ENCODE results near the gene PPARGC1A.

The PPARGC1A gene

DNA sequence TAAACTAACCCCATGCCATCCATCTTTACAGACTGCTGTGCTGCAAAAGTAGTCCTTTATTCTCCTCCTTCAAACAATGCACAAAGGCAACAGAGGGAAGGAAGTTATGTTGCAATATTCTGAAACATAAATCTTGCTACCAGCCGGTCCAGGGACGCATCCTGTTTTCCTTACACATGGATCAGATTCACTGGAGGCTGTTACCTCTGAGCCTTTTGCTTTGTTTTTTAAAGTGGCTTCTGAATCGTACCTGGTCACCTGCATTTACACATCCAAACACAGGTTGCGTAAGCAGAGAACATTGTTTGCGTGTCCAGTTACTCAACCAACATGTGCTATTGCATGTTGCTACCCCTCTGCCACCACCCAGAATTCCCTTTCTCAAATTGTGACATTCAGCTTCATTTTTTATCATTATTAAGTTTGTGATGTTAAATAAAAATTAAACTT, 8.8 kb downstream of the PPARGC1A start:
- H3K27ac ChIP-seq = no peak overlapping the region
- TF ChIP-seq, protein P1, sequence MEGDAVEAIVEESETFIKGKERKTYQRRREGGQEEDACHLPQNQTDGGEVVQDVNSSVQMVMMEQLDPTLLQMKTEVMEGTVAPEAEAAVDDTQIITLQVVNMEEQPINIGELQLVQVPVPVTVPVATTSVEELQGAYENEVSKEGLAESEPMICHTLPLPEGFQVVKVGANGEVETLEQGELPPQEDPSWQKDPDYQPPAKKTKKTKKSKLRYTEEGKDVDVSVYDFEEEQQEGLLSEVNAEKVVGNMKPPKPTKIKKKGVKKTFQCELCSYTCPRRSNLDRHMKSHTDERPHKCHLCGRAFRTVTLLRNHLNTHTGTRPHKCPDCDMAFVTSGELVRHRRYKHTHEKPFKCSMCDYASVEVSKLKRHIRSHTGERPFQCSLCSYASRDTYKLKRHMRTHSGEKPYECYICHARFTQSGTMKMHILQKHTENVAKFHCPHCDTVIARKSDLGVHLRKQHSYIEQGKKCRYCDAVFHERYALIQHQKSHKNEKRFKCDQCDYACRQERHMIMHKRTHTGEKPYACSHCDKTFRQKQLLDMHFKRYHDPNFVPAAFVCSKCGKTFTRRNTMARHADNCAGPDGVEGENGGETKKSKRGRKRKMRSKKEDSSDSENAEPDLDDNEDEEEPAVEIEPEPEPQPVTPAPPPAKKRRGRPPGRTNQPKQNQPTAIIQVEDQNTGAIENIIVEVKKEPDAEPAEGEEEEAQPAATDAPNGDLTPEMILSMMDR (conservative IDR thresholded peaks at IDR 0.05) = no peak
- no peak for TF ChIP-seq ZFX (IDR thresholded peaks at IDR 0.05)

DNA sequence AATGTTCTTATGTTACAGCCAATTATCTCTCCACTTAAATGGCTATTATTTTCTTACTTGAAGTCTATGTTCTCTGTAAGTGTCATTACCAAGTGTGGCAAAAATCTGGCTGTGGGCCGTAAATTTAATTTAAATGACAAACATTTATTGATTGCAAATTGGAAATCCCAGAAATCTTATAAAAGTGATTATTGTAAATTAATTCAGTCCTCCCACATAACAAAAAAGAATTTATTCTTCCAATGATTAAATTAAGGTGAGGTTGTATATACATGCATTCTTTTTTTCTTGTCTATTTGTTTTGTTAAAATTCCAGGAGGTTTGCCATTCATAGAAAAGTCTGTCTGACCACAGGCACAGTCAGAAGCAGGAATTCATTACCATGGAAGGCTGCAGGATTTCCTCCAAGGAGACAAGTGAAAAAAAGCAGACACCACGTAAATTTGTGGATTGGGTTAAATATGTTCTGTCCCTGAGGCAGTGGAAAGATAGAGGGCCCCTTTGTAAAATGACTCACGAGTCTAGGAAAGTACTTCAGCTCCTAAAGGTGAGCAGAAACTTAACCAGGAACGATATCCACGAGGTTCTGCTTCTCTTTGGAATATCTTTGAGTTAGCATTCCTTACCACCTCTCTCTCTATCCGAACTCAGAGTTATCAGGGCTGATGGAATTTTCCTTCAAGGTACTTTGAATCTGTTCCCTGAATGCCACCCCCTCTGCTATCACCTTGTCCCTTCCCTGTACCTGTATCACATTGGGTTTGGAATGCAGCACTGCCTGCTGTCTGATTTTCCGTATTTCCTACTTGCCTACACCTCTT, 10.7 kb downstream of the PPARGC1A start:
- TF ChIP-seq, protein P1 (conservative IDR thresholded peaks at IDR 0.05) = no peak
- no peak for TF ChIP-seq ZFX (IDR thresholded peaks at IDR 0.05)
- H3K27ac ChIP-seq = no peak overlapping the region

DNA sequence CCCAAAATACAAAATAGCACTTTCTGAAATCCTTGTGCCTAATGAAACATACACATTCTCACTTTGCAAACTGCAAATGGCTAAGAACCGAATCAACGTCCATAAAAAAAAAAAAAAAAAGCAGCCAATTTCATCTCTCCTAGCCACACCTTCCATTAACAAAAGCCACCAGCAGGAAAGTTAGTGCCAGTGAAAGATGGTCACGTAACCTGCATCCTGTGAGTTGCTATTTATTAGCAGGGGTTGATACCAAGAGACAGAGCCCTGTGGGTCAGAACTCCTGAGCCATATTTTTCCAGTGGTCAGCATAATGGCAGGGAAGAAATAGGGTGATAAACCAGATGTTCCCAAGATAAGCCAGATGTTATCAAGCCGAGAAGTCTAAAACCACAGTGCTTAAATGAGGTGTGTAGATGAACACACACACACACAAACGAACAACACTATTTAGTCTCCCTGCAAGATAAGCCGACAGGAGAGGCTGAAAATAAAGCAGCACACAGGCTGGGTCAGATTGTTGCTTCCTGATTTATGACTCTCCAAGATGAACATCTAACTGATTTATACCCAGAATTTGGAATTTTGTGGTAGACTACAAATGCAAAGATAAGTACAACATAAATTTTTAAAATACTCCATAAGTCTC, 11.5 kb downstream of the PPARGC1A start:
- H3K27ac ChIP-seq = no peak overlapping the region

DNA sequence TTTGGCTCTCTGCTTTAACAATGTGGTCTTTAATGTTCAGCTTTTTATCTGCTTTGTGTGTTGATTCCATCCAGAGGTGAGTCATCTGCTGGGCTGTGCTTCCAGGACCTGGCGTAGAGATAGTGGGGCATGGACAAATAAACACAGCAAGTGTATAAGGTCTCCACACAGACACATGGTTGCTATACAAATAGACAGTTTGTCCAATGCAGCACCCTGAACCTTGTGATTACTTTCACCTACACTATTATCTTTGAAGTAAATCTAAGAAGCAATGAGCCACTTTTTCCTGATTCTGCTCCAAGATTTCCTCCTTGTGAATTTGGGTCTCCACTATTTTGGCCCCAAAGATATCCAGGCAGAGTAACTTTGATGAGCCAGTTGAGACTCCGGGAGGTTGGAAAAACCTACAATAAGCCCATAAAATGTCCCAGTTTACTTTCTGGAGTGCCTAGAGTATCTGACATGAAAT, 12.1 kb downstream of the PPARGC1A start:
- no peak for TF ChIP-seq ZFX (IDR thresholded peaks at IDR 0.05)
- TF ChIP-seq, protein P1 (conservative IDR thresholded peaks at IDR 0.05) = no peak

More for the DNA sequence above, 11.5 kb downstream of the PPARGC1A start:
- TF ChIP-seq ZFX (IDR thresholded peaks at IDR 0.05) = no peak
- TF ChIP-seq, protein P1 (conservative IDR thresholded peaks at IDR 0.05) = no peak

DNA sequence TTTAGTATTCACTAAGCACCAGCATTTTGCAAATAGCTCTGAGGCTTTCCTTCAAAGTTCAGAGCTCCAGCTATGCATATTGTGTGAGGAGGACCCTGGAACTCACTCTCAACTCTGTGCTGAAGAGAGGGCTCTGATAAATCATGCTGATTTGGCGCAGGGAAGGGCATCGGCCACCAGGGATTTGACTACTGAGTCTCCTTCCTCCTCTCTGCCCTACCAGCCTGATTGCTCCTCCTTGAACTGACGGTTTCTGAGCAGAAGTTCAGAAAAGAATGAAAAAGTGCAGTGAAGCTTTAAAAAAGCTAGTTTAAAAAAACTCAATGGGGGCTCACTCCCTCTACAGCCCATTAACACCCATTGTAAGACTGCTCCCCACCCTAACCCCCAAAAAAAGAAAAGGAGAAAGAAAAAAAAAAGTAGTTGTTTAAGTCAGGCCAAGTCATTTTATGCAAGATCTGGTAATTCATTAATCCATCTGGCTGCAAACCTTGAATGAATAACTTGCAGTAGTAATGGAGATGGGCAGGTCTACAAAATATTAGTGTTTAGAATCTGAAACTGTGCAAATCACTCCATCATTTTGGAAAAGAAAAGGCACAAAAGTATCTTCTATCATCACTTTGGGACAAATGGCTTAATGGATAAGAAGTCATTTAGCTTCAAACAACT, 13.3 kb downstream of the PPARGC1A start:
- H3K27ac ChIP-seq = no peak overlapping the region

More for the DNA sequence above, 12.1 kb downstream of the PPARGC1A start:
- no peak overlapping the region for H3K27ac ChIP-seq

DNA sequence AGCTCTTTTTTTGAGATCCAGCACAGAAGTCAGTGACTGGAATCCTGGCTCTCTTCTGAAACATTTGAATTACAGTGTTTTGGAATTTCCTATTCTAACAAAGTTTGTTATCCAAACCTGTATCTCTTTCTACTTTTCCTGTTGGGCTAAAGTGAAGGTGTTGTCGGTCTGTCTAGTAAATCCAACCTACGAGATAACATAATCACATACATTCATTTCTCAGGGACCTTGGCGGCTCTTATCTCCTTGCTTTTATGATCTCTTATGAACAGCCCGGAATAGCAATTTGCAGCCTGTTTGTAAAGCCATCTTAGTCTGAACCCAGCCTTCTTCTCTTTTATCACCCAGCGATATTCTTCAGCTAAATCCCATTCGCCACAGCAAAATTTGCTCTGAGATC, 14.5 kb downstream of the PPARGC1A start:
- no peak overlapping the region for H3K27ac ChIP-seq
- no peak for TF ChIP-seq ZFX (IDR thresholded peaks at IDR 0.05)
- TF ChIP-seq, protein P1 (conservative IDR thresholded peaks at IDR 0.05) = no peak

More for the DNA sequence above, 13.3 kb downstream of the PPARGC1A start:
- TF ChIP-seq ZFX (IDR thresholded peaks at IDR 0.05) = no peak
- TF ChIP-seq, protein P1 (conservative IDR thresholded peaks at IDR 0.05) = no peak
